ENCODE data around the gene NTRK3. TPM values are rescaled to one million over a fixed set of nuclear protein-coding genes. Genes with fewer than 3 reads are reported as not detected.

Gene NTRK3
- total and polyA plus RNA-seq, 2 donors (not counting 3 experiments of a cell fraction or from before 2014, with no cell fraction given) = not detected

DNA sequence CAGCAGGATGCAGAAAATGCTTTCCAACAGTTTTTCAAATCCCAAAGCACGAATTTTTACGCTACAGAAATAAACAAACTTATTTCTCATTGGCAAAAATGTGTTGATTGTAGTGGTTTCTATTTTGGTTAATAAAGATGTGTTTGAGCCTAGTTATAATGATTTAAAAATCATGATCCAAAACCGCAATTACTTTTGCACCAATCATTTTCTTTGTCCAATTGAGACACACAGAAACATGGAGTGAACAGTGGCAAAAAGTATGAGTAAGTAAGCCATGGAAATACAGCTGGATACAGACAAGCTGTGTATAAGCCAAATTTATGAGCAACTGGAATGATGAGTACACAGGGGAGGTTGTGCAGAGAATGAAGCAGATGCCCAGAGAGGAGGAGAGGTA is 427.9 kb downstream of the NTRK3 start:
- H3K9me3 ChIP-seq (replicated peaks; ENCODE audit: control insufficient read depth, insufficient read depth, low read length) = no peaks in the 10 kb centered on the region
- POLR2A ChIA-PET = no interaction called here
- H3K36me3 ChIP-seq (ENCODE audit: control insufficient read depth in 2 of 2, extremely low read depth in 1 of 2, insufficient read depth in 2 of 2, low read length in 2 of 2) = no peaks in the 10 kb centered on the region
- H3K4me3 ChIP-seq (replicated peaks in 1 of 3; ENCODE audit: insufficient read depth in 1 of 3, low read depth in 1 of 3, low read length in 3 of 3) = no peak overlapping the region
- no peaks in the 10 kb centered on the region for H3K79me2 ChIP-seq (ENCODE audit: control insufficient read depth, insufficient read depth, low read length)
- TF ChIP-seq POLR2AphosphoS5 (IDR thresholded peaks at IDR 0.05; ENCODE audit: insufficient read depth, low read depth, low read length) (no peak), GATA2 (IDR thresholded peaks at IDR 0.05; ENCODE audit: insufficient read depth, insufficient read length, low read depth, low read length) (no peak), MYC (IDR thresholded peaks at IDR 0.05; ENCODE audit: low read depth, low read length) (no peak)
- TF ChIP-seq, protein P1, sequence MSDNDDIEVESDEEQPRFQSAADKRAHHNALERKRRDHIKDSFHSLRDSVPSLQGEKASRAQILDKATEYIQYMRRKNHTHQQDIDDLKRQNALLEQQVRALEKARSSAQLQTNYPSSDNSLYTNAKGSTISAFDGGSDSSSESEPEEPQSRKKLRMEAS (IDR thresholded peaks at IDR 0.05; ENCODE audit: insufficient read depth, insufficient read length) = no peak
- TF ChIP-seq, protein P2, sequence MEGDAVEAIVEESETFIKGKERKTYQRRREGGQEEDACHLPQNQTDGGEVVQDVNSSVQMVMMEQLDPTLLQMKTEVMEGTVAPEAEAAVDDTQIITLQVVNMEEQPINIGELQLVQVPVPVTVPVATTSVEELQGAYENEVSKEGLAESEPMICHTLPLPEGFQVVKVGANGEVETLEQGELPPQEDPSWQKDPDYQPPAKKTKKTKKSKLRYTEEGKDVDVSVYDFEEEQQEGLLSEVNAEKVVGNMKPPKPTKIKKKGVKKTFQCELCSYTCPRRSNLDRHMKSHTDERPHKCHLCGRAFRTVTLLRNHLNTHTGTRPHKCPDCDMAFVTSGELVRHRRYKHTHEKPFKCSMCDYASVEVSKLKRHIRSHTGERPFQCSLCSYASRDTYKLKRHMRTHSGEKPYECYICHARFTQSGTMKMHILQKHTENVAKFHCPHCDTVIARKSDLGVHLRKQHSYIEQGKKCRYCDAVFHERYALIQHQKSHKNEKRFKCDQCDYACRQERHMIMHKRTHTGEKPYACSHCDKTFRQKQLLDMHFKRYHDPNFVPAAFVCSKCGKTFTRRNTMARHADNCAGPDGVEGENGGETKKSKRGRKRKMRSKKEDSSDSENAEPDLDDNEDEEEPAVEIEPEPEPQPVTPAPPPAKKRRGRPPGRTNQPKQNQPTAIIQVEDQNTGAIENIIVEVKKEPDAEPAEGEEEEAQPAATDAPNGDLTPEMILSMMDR (IDR thresholded peaks at IDR 0.05; ENCODE audit: extremely low read depth in 1 of 2, insufficient read depth in 1 of 2, low read depth in 1 of 2, low read length in 2 of 2) = no peak
- FAIRE-seq (no peak), DNase-seq (ENCODE audit: low read depth, low spot score) (no peak)
- H3K27ac ChIP-seq (ENCODE audit: insufficient read depth, low read depth, low read length) = no peak overlapping the region
- CTCF ChIA-PET = no interaction called here
- H3K9ac ChIP-seq (replicated peaks; ENCODE audit: extremely low read depth, insufficient read depth, low read length) = no peak overlapping the region
- H3K4me2 ChIP-seq (ENCODE audit: insufficient read depth, low read length) = no peak overlapping the region
- intact Hi-C loops (cut with micrococcal nuclease) = no loop called here
- dilution Hi-C loops (cut with MboI; ENCODE audit: extremely low pct_ligation_motif_present, low sequenced_read_pairs) = no loop called here
- H3K4me1 ChIP-seq (ENCODE audit: control insufficient read depth, extremely low read depth, insufficient read depth, low read length) = no peaks in the 10 kb centered on the region
- H3K9me1 ChIP-seq (replicated peaks; ENCODE audit: control insufficient read depth, extremely low read depth, insufficient read depth, low read length) = no peaks in the 10 kb centered on the region
- no peaks in the 10 kb centered on the region for H3K27me3 ChIP-seq (ENCODE audit: control insufficient read depth in 2 of 2, insufficient read depth in 2 of 2, low read length in 2 of 2)
- H2AFZ ChIP-seq (ENCODE audit: low read depth, low read length) = no peak overlapping the region
- BruUV-seq (replicated peaks) = no TSS peak
- no peaks in the 10 kb centered on the region for H4K20me1 ChIP-seq (replicated peaks; ENCODE audit: control insufficient read depth, extremely low read depth, insufficient read depth, low read length)

DNA sequence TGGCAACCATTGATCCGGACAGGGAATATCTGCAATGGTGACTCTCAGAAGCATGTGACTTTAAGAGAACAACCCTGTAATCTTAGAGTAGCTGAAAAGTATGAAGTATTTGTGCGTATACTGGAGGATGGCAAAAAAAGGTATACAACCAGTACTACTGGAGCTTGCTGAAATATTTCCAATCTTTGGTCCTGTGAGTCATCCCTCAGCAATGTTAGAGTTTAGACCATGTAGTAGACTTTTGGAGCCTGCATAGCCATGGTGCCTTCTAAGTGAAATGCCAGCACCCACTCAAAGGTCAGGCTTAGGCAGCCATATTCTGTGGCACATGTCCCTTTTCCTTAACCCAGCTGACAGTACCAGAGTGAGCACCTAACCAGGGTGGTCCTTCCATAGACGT is 429.4 kb downstream of the NTRK3 start:
- no peak for DNase-seq (ENCODE audit: low read depth, low spot score)
- Histone ChIP-seq H3K27me3 (ENCODE audit: control insufficient read depth in 2 of 2, insufficient read depth in 2 of 2, low read length in 2 of 2) (no peaks in the 10 kb centered on the region), H2AFZ (ENCODE audit: low read depth, low read length) (no peak overlapping the region), H3K79me2 (ENCODE audit: control insufficient read depth, insufficient read depth, low read length) (no peaks in the 10 kb centered on the region), H3K36me3 (ENCODE audit: control insufficient read depth in 2 of 2, extremely low read depth in 1 of 2, insufficient read depth in 2 of 2, low read length in 2 of 2) (no peaks in the 10 kb centered on the region), H3K4me3 (replicated peaks in 1 of 3; ENCODE audit: insufficient read depth in 1 of 3, low read depth in 1 of 3, low read length in 3 of 3) (no peak overlapping the region), H3K9ac (replicated peaks; ENCODE audit: extremely low read depth, insufficient read depth, low read length) (no peak overlapping the region), H3K4me1 (ENCODE audit: control insufficient read depth, extremely low read depth, insufficient read depth, low read length) (no peaks in the 10 kb centered on the region), H4K20me1 (replicated peaks; ENCODE audit: control insufficient read depth, extremely low read depth, insufficient read depth, low read length) (no peaks in the 10 kb centered on the region), H3K4me2 (ENCODE audit: insufficient read depth, low read length) (no peak overlapping the region), H3K9me1 (replicated peaks; ENCODE audit: control insufficient read depth, extremely low read depth, insufficient read depth, low read length) (no peaks in the 10 kb centered on the region), H3K27ac (ENCODE audit: insufficient read depth, low read depth, low read length) (no peak overlapping the region), H3K9me3 (replicated peaks; ENCODE audit: control insufficient read depth, insufficient read depth, low read length) (no peaks in the 10 kb centered on the region)
- ChIA-PET POLR2A (no interaction called here), CTCF (interaction anchor here (1.1 kb wide), 1 partner anchor 10 kb away, joined by 3 read pairs; no protein-coding TSS in a partner anchor)
- dilution Hi-C loops (cut with MboI; ENCODE audit: extremely low pct_ligation_motif_present, low sequenced_read_pairs) (no loop called here), intact Hi-C loops (cut with micrococcal nuclease) (no loop called here)
- peak; percentile 12 for TF ChIP-seq FOS (IDR thresholded peaks at IDR 0.05; ENCODE audit: borderline replicate concordance, insufficient read depth, low read length)
- TF ChIP-seq EZH2 (IDR thresholded peaks at IDR 0.05; ENCODE audit: borderline replicate concordance, low read depth, low read length, severe bottlenecking) = no peak
- no peak for TF ChIP-seq MYC (IDR thresholded peaks at IDR 0.05; ENCODE audit: low read depth, low read length)
- TF ChIP-seq, protein P1 (IDR thresholded peaks at IDR 0.05; ENCODE audit: insufficient read depth, insufficient read length) = no peak
- TF ChIP-seq POLR2A (IDR thresholded peaks at IDR 0.05; ENCODE audit: low read depth, low read length) = no peak
- BruUV-seq (replicated peaks) = no TSS peak
- FAIRE-seq = no peak

Measured in endothelial cell of umbilical vein (primary cell).